AG10803 (cell line): ENCODE data around the gene FKBP8.
"Not testable (repeated sequence)": the region's sequence is repeated elsewhere in the genome, so short reads cannot be mapped to it uniquely, and the experiment has no call there.

ENCODE experiments used
- DNase-seq: peaks from one replicate; pipeline ENCODE4 v3.0.0; 2010; ENCODE audit warnings: low read depth
- H3K4me3 ChIP-seq: 2 replicates; pipeline ENCODE4 v1.5.1; 2011; ENCODE audit warnings: mild to moderate bottlenecking, low read length, control low read depth
- CTCF ChIP-seq: conservative IDR thresholded peaks from 2 replicates; pipeline ENCODE4 v1.5.1; 2011; ENCODE audit warnings: mild to moderate bottlenecking, low read length, control low read depth, inconsistent platforms

FKBP8 gene

GRCh38 chr19:18542941-18543813 lies at the start of gene FKBP8:
FKBP8 (minus strand) TSS chr19:18543573; CDS start chr19:18541970, 1,603 bp downstream.
- peak; percentile 85 for DNase-seq
- peak within 1 kb of the TSS; percentile 80 for H3K4me3 ChIP-seq
- no peak for TF ChIP-seq CTCF

GRCh38 chr19:18592732-18593131 lies 49.4 kb upstream of the FKBP8 start:
- DNase-seq, H3K4me3 ChIP-seq: not testable (repeated sequence)

- DNase-seq, result peak; percentile 86
- TF ChIP-seq CTCF, result no peak
- H3K4me3 ChIP-seq, result no peak overlapping the region
These were observed 48.5 kb upstream of the FKBP8 start for GRCh38 chr19:18591735-18592385.

DNA sequence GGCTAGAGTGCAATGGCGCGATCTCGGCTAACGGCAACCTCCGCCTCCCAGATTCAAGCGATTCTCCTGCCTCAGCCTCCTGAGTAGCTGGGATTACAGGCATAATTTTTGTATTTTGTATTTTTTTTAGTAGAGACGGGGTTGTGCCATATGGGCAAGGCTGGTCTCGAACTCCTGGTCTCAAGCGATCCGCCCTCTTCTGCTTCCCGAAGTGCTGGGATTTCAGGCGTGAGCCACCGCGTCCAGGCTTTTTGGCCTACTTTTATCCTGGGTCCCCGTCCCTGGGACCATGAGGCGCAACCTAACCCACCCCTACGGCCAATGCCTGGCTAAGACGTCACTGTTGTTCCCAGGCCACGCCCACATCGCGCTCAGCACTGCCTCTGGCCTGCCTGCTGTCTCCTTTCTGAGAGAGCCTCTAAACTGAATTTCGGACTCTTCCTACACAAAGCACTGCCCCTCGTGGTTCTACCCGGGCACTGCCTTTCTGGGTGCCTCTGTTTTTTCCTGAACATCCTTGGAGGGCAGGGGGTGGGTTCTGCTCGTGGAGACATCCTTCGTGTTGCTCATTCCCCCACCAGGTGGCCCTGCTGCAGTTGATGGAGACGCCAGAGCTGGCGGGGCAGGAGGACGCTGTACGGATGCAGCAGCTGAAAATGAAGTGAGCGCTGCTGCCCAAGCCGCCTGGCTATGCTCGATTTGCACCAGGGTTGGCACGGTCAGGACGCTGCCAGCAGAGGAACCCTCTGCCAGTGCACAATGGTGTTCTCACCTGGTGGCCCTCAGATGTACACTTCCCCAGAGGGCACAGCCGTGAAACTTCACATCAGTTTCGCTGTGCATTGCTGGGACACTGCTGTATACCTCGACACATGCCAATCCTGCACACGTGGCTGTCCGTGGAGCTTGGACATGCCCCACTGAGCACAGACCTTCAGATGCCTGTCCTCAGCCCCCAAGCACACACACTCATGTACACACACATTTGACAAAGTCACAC lies 47.2 kb upstream of the FKBP8 start:
- peak; percentile 18 for DNase-seq
- no peak overlapping the region; the same call in 1 of the 2 replicates for H3K4me3 ChIP-seq
- TF ChIP-seq CTCF, result peak; percentile 19; the same call in 1 of the 2 replicates

- 0 out of 2 replicates have a peak, but pooled peaks have one; percentile 1 for TF ChIP-seq CTCF
These were observed 46.3 kb upstream of the FKBP8 start for GRCh38 chr19:18589380-18590272.

GRCh38 chr19:18588611-18589379 lies 45.4 kb upstream of the FKBP8 start, which contains the start of gene REX1BD:
REX1BD (plus strand) TSS chr19:18588798; CDS start chr19:18588802, 4 bp downstream.
- peak; percentile 63 for TF ChIP-seq CTCF
- peak within 1 kb of the TSS; percentile 76 for H3K4me3 ChIP-seq
- peak; percentile 76 for DNase-seq

More at GRCh38 chr19:18589380-18590272, 46.3 kb upstream of the FKBP8 start:
- DNase-seq, result peak; percentile 52
- peak overlapping the region; percentile 76 for H3K4me3 ChIP-seq
